SH-SY5Y (cell line): ENCODE results near the gene CAB39.

Experiments used
- GATA2 ChIP-seq: IDR thresholded peaks from 2 replicates; pipeline ENCODE4 v1.6.1; 2011; ENCODE audit warnings: mild to moderate bottlenecking, low read depth, low read length
- GATA3 ChIP-seq: IDR thresholded peaks from 2 replicates; pipeline ENCODE4 v1.6.1; 2011; ENCODE audit warnings: low read depth, mild to moderate bottlenecking, low read length, moderate library complexity

DNA sequence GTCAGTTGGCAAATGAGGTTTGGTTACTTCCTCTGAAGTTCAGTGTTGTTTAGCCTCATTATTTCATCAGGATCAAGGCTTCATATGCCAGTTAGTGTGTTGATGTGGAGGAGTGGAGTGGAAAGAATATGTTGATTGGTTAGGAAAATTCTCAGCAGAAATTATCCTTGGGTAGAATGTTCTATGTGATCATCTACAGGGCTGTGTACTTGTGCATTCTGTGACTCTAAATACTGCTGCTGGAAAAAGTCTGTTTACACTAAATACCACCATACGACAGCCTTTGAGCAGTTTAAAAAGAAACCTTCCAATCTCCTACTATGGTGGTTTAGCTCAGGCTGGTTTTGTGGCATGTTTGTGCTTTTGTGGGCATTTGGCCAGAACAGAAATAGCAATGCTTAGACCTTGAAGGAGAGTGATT lies 25.8 kb downstream of the CAB39 start:
- TF ChIP-seq GATA3 (no peak), GATA2 (no peak)
